HG03342 (cell line): ENCODE measurements around the gene TNFRSF4.
"Not testable (repeated sequence)": the region's sequence is repeated elsewhere in the genome, so short reads cannot be mapped to it uniquely, and the experiment has no call there.

ENCODE experiments used
- ATAC-seq: cut with Tn5 transposase; IDR thresholded peaks from one replicate; pipeline ENCODE4 v1.9.1; 2021; ENCODE audit warnings: mild to moderate bottlenecking, moderate library complexity; ENCODE audit not compliant: unreplicated experiment

TNFRSF4 gene

DNA sequence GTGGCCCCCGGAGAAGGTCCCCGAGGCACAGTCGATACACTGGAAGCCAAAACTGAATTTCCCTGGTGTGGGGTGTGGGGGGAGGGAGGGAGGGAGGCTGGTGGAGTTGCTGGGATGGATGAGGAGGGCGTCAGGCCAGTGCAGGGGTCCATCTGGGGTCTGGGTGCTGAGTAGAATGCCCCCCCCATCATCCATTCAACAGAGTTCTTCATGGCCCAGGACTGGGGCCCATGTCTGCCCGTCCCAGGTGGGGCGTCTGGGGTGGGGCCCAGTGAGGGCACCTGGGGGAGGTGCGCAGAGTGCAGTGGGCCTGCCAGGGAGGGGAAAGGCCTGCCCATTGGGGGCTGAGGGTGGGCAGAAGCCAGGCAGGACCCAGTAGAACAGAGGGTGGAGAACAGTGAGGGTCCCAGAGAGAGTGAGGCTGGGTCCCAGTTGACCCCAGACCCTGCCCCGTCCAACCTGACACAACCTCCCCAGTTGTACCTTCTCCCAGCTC lies 9.5 kb downstream of the TNFRSF4 start:
- ATAC-seq = no peak

DNA sequence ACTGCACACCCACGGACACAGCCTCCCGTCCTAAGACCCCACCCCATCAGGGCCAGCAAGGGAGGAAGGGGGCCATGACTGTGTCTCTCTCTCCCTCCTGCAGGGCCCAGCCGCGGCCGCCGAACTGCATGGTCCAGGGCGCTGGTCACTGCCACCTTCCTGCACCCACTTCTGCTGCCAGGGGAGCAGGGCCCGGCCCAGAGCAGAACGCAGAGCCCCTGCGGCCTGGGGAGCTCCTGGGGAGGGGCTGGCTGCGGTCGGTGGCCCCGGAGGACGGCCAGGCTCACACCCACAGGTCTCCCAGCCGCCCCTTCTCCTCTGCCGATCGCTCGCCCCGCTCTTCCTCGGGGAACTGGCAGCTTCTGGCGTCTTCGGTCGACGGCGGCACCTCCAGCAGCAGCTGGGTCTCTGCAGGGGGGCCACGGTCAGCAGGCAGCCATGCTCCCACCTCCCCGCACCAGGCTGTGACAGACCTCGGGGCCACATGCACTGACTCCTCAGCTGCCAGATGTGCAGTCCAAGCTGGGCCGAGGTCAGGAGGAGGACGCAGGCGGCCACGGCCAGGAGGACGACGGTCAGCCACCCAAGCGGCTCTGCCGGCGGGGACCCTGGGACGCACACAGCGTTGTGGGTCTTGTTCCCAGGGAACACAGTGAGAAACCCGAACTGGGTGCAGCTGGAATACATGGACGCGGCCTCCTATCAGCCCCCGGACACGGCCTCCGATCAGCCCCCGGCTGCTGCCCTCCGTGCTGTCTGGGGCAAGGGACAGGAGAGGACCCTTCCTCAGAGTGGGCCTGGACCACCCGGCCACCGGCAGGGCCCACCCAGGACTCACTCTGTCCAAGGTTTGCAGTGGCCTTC lies 10.2 kb downstream of the TNFRSF4 start:
- ATAC-seq = no peak

DNA sequence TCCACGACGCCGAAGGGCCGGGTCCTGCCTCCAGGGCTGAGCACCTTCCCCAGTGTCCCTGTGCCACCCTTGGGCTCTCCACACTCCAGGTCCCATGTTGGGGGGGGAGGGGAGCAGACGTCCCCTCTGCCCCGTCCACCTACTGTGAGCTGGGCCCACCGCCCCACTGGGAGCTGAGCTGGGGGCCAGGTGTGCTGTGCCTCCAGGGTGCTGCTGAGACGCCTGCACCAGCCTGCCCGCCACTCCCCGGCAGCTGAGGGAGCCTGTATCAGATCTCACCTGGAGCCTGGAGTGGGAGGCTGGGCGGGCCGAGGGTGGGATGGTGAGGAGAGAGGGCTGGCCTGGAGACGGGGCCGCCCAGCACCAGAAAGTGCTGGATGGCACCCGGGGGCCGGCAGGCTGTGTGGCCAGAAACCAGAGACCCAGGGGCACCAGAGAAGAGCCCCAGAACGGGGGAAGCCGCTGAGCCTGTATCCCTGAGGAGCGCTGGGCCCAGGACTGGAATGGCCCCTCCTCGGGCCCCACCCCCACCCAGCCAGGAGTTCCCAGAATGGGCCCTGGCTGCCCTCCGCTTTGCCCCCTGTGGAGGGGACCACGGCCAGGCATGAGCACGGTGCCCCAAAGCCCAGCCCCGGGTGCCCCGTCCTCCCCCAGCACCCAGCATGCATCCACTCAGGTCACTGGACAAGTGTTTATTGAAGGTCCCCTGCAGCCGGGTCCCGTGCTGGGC lies 11.0 kb downstream of the TNFRSF4 start:
- ATAC-seq = no peak

DNA sequence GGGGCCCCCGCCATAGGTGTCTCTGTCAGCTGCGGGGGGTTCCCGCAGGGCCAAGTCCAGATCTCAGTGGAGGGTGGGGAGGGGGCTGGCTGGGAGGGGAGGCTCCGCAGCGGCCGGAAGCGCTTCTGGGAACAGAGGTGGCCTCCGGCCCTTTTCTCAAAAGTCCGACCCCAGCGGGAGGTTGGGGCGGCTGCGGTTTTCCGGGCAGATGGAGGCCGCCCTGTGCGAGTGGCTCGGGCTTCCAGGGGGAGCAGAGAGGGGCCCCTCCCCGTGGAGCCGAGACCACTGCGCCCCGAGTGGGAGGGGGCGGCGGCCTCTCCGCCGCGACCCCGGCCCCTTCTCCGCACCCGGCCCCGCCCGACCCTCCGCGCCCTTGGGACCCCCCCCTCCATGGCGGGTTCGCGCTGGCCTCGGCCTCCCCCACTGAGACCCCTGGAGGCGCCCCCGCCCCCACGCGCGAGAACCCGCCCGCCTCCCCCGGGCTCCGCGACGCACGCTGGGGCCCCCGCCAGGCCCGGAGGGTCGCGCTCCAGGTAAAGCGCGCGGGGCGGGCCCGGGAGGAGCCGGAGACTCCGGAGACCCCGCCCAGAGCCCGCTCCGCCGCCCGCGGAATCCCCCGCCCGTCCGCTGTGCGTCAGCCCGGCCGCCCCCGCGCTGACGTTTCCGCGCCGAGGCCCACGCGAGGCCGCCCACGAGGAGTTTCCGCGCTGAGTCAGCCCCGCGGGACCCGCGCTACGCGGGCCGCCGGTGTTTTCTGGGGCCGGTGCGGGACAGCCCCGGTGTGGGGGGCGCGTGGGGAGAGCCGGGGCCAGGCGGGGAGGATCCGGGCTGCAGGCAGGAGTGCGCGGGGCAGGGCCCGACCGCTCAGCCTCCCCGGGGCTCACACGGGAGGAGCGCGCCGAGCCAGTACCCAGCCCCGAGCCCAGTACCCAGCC lies 12.8 kb downstream of the TNFRSF4 start:
- ATAC-seq = no peak

GRCh38 chr1:1199961-1200875 lies 13.7 kb downstream of the TNFRSF4 start:
- no peak for ATAC-seq

DNA sequence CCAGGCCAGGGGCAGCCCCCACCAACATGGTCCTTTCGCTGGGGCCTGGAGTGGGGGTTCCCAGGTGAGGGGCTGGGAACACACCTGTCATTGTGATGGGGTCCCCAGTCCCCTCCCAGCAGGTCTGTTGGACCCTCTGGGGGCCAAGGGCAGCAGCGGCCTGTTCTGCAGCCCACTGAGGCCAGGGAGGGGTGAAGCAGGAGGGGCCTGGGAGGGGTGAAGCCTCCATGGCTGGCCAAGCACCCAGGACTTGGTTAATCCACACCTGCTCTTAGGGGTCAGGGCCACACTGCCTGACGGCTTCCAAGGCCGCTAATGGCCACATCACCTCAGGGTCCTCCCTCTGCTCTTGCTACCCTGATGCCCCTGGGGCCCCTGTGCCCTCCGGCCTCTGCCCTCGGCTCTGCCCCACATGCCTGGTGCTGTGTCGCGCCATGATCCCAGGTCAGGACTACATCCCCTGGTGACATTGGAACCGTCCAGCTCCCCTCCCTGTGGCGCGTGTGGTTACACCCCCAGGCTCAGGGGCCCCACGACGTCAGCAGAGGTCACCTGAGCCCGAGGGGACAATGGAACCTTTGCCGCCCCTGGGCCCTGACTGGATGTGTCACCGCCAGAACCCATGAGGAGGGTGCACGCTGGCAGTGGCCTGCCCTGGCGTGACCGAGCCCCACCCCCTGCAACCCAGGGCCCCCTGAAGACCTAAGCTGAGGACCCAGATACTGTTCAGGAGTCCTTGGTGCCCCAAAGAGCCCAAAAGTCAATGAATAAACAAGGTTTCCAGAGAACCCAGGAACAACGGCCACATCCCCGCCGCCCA lies 14.6 kb downstream of the TNFRSF4 start:
- ATAC-seq = no peak

GRCh38 chr1:1198423-1199140 lies 15.4 kb downstream of the TNFRSF4 start:
- ATAC-seq = no peak

- no peak for ATAC-seq
Measured at GRCh38 chr1:1197551-1198422, 16.2 kb downstream of the TNFRSF4 start.

DNA sequence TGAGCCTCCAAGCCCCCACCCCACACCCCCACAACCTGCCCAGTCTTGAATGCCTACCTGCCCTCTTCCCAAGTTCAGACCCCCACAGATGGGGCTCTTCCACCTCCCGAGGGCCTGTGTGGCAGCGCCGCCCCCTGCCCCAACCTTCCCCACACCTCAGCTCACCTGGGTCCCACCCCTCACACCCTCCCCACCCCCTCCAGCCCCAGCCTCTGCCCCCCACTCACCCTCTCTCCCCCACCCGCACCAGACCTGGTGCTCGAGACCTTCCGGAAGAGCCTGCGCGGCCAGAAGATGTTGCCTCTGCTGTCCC lies 16.8 kb downstream of the TNFRSF4 start:
- ATAC-seq = no peak

DNA sequence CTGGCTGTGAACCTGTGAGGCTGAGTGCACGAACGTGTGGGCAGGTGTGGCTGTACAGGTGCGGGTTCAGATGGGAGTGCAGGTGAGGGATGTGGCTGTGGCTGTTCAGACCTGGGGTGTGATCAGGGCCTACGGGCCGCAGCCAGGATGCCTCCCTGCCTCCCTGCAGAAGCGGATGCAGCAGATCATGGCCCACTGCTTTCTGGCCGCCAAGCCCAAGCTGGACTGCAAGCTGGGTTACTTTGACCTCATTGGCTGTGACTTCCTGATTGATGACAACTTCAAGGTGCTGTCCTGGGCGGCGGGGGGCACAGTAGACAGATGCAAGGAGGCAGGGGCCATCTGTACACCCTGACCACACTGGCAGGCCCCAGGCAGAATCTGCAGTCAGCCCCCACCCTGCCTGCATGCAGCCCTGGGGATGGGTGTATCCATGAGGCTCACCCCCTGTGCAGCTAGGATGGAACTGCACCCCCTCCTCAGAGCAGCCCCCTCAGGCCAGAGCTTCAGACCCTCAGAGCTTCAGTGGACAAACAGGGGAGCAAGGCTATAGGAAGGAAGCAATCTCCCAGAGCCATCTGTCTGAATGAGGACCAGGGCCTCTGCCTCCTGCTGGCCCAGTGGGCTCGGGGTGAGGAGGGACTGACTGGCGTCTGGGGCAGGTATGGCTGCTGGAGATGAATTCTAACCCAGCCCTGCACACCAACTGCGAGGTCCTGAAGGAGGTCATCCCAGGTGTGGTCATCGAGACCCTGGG lies 17.3 kb downstream of the TNFRSF4 start:
- ATAC-seq = no peak

- ATAC-seq = not testable (repeated sequence)
Measured at GRCh38 chr1:1195726-1196125, 18.2 kb downstream of the TNFRSF4 start.

GRCh38 chr1:1194723-1195122 lies 19.2 kb downstream of the TNFRSF4 start:
- ATAC-seq = no peak

DNA sequence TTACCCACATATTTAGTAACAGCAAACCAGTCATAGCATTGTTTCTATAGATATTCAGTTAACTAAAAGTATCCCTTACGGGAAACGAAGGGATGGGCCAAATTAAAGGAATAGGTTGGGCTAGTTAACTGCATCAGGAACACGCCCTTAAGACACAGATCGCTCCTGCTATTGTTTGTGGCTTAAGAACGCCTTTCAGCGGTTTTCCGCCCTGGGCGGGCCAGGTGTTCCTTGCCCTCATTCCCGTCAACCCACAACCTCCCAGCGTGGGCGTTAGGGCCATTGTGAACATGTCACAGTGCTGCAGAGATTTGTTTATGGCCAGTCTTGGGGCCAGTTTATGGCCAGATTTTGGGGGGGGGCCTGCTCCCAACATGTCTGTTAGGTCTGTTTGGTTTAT lies 22.2 kb downstream of the TNFRSF4 start:
- ATAC-seq = no peak

- no peak for ATAC-seq
Measured at GRCh38 chr1:1189111-1189510, 24.8 kb downstream of the TNFRSF4 start.

DNA sequence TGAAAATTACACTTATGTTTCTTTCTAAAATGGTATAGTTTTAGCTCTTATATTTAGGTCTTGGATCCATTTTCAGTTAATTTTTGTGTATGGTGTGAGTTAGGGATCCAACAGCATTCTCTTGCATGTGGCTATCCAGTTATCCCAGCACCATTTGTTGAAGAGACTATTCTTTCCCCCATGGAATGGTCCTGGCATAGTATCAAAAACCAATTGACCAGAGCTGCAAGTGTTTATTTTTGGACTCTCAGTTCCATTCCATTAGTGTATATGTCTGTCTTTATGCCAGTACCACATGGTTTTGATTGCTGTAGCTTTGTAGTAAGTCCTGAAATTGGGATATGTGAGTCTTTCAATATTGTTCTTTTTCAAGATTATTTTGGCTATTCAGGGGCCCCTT lies 26.0 kb downstream of the TNFRSF4 start:
- ATAC-seq = no peak

DNA sequence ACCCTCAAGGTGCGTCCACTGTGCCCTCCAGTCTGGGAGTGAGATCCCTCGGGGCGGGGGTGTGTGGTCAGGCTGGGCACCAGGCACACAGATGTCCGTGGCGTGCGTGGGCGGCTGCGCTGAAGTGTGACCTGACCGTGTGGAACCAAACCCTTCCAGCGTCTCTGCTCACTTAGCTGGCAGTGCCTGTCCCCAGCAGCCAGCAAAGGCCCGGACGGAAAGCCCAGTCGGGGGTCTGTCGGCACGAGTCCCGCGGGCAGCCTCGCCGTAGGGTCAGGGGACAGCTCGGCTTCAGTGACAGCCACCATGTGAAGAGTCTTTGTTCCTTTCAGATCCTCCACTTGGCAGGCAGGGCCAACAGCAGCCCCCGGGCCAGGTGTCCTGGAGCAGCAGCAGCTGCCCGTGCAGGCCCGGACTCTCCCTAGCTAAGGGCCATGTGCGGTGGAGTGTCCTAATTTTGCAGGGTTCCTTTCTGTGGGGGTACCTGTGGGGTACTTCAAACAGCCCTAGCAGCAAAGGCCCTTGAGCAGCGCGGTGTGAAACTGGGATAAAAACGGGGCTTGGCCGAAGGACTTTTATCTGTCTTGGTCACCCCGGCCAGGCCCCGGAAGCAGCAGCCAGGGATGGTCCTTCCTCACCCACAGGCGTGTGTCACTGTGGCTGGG lies 28.7 kb downstream of the TNFRSF4 start:
- no peak for ATAC-seq
